AG09309 (cell line): ENCODE results near the gene HOXB7.

Experiments used
- DNase-seq: peaks from one replicate; pipeline ENCODE4 v3.0.0-alpha.2; 2010; ENCODE audit warnings: low read depth
- H3K4me3 ChIP-seq: 2 replicates; pipeline ENCODE4 v1.5.1; 2011; ENCODE audit warnings: mild to moderate bottlenecking, low read depth, low read length, moderate library complexity; ENCODE audit not compliant: control insufficient read depth
- CTCF ChIP-seq: IDR thresholded peaks from 2 replicates; pipeline ENCODE4 v1.5.1; 2011; ENCODE audit warnings: mild to moderate bottlenecking, low read depth, low read length, inconsistent platforms; ENCODE audit not compliant: insufficient read depth, control insufficient read depth; ENCODE audit errors: missing control alignments

The HOXB7 gene

GRCh38 chr17:48568499-48569239 lies 42.1 kb downstream of the HOXB7 start:
- DNase-seq: no peak
- H3K4me3 ChIP-seq: no peak overlapping the region
- TF ChIP-seq CTCF: no peak

GRCh38 chr17:48567646-48568354 lies 43.0 kb downstream of the HOXB7 start:
- TF ChIP-seq CTCF: no peak
- DNase-seq: no peak
- no peak overlapping the region for H3K4me3 ChIP-seq

- TF ChIP-seq CTCF: no peak
- DNase-seq: no peak
- no peak overlapping the region for H3K4me3 ChIP-seq
These were observed 43.6 kb downstream of the HOXB7 start for GRCh38 chr17:48567209-48567608.

- DNase-seq: no peak
- TF ChIP-seq CTCF: no peak
- H3K4me3 ChIP-seq: no peak overlapping the region
These were observed 44.1 kb downstream of the HOXB7 start for GRCh38 chr17:48566717-48567116.

- H3K4me3 ChIP-seq: no peak overlapping the region
- DNase-seq: no peak
- no peak for TF ChIP-seq CTCF
These were observed 44.7 kb downstream of the HOXB7 start for GRCh38 chr17:48565925-48566710.

- no peak for DNase-seq
- no peak overlapping the region for H3K4me3 ChIP-seq
- no peak for TF ChIP-seq CTCF
These were observed 45.7 kb downstream of the HOXB7 start for GRCh38 chr17:48565022-48565554.
